ENCODE results near the gene TECPR2. TPM values are rescaled to one million over a fixed set of nuclear protein-coding genes. Genes with fewer than 3 reads are reported as not detected.
"Not testable (repeated sequence)": the region's sequence is repeated elsewhere in the genome, so short reads cannot be mapped to it uniquely, and the experiment has no call there.

Gene TECPR2
- total RNA-seq, 2 donors from 2014 or later, result 4.6 to 4.9 TPM

GRCh38 chr14:102524451-102525218, 161.9 kb downstream of the TECPR2 start:
- peak; percentile 96 for ATAC-seq (replicated peaks)
- peak overlapping the region; percentile 82 for H3K4me3 Mint-ChIP-seq
- H3K9me3 Mint-ChIP-seq, result no peaks in the 10 kb centered on the region
- peak overlapping the region; percentile 87 for H3K27ac Mint-ChIP-seq
- no peaks in the 10 kb centered on the region for H3K27me3 Mint-ChIP-seq
- peaks cover 17% of the 10 kb centered on the region for H3K4me1 Mint-ChIP-seq
- H3K36me3 Mint-ChIP-seq (ENCODE audit: low read depth), result no peaks in the 10 kb centered on the region

GRCh38 chr14:102525219-102525928, 162.6 kb downstream of the TECPR2 start:
- Mint-ChIP-seq H3K27ac (peak overlapping the region; percentile 87), H3K4me1 (peaks cover 17% of the 10 kb centered on the region), H3K36me3 (ENCODE audit: low read depth) (no peaks in the 10 kb centered on the region), H3K4me3 (peak overlapping the region; percentile 82), H3K27me3 (no peaks in the 10 kb centered on the region), H3K9me3 (no peaks in the 10 kb centered on the region)
- ATAC-seq (replicated peaks), result peak; percentile 20

DNA sequence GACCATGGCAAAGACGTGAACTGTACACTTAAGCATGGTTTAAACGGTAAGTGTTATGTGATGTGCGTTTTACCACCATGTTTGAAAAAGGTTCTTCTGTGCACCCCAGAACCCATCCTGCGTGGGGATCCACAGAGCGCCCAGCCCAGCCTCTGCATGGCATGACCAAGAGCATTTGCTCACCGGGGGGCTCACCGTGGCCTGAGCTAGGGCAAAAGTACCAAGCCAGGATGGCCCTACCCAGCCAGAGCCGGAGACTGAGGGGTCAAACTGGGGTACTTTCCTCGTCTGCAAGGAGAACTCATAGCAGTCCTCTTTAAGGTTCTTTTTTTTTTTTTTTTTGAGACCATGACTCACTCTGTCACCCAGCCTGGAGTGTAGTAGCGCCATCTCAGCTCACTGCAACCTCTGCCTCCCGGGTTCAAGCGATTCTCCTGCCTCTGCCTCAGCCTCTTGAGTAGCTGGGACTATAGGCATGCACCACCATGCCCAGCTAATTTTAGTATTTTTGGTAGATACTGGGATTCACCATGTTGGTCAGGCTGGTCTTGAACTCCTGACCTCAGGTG, 163.3 kb downstream of the TECPR2 start:
- no peaks in the 10 kb centered on the region for H3K9me3 Mint-ChIP-seq
- H3K27me3 Mint-ChIP-seq, result no peaks in the 10 kb centered on the region
- H3K4me1 Mint-ChIP-seq, result peaks cover 19% of the 10 kb centered on the region
- no peaks in the 10 kb centered on the region for H3K36me3 Mint-ChIP-seq (ENCODE audit: low read depth)
- peak overlapping the region; percentile 82 for H3K4me3 Mint-ChIP-seq
- peak overlapping the region; percentile 87 for H3K27ac Mint-ChIP-seq
- no peak for ATAC-seq (replicated peaks)

GRCh38 chr14:102528431-102529170, 165.9 kb downstream of the TECPR2 start:
- H3K4me1 Mint-ChIP-seq, result peaks cover 16% of the 10 kb centered on the region
- no peak overlapping the region for H3K27ac Mint-ChIP-seq
- H3K4me3 Mint-ChIP-seq, result no peak overlapping the region
- H3K9me3 Mint-ChIP-seq, result no peaks in the 10 kb centered on the region
- ATAC-seq (replicated peaks), result no peak
- no peaks in the 10 kb centered on the region for H3K27me3 Mint-ChIP-seq
- no peaks in the 10 kb centered on the region for H3K36me3 Mint-ChIP-seq (ENCODE audit: low read depth)

DNA sequence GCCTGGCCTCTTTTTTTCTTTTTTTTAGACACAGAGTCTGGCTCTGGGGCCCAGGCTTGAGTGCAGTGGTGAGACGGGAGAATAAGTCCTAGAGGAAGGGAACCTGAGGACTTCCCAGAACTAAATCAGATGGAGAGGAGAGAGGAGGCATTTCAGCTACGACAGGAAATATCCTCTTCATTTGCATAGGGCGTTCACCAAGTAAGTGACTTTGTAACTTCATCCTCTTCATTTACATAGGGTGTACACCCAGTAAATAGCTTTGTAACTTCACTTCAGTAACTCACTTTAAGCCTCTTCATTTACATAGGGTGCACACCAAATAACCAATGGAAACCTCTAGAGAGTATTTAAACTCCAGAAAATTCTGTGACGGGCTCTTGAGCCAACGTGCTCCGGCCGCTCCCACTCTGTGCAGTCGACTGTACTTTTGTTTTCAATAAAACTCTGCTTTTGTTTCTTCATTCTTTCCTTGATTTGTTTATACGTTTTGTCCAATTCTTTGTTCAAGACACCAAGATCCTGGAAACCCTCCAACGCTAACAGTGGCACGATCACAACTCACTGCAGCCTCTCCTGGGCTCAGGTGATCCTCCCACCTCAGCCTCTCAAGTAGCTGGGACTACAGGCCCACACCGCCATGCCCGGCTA, 168.2 kb downstream of the TECPR2 start:
- H3K4me3 Mint-ChIP-seq, result no peak overlapping the region
- H3K36me3 Mint-ChIP-seq (ENCODE audit: low read depth), result no peaks in the 10 kb centered on the region
- H3K9me3 Mint-ChIP-seq, result no peaks in the 10 kb centered on the region
- peaks cover 5% of the 10 kb centered on the region for H3K4me1 Mint-ChIP-seq
- no peak for ATAC-seq (replicated peaks)
- H3K27me3 Mint-ChIP-seq, result no peaks in the 10 kb centered on the region
- H3K27ac Mint-ChIP-seq, result peak overlapping the region; percentile 41

GRCh38 chr14:102532204-102532658, 169.5 kb downstream of the TECPR2 start:
- Mint-ChIP-seq H3K4me1 (peaks cover 4% of the 10 kb centered on the region), H3K27ac (no peak overlapping the region), H3K9me3 (no peaks in the 10 kb centered on the region), H3K4me3 (no peak overlapping the region), H3K36me3 (ENCODE audit: low read depth) (no peaks in the 10 kb centered on the region), H3K27me3 (no peaks in the 10 kb centered on the region)
- no peak for ATAC-seq (replicated peaks)

DNA sequence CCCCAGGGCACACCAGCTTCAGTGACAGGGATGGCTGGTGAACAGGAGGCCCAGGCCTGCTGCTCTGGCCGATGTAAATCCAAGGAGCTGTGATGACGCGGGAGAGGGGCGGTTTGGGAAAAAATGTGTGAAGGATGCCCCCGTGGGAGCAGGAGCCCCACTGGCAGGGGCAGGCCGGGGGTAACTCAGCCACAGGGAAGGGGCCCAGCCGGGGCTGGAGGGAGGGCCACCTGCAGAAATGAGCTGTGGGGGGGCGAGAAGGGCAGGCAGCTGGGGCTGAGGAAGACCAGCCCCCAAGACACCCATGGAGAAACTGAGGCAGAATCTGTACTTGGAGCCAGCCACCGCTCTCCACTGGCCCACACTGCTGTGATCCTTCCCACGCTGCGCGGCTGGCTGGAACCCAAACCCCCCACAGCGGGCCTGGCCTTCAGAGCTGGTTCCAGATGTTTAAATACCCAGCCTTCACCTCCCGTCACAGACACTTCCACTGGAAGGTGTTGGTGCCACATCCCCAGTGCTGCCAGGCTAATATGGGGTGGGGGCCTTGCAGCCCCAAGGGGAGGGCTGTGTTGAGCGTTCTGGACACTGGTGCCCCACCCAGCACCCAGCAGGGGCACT, 175.3 kb downstream of the TECPR2 start:
- H3K27ac Mint-ChIP-seq, result no peak overlapping the region

DNA sequence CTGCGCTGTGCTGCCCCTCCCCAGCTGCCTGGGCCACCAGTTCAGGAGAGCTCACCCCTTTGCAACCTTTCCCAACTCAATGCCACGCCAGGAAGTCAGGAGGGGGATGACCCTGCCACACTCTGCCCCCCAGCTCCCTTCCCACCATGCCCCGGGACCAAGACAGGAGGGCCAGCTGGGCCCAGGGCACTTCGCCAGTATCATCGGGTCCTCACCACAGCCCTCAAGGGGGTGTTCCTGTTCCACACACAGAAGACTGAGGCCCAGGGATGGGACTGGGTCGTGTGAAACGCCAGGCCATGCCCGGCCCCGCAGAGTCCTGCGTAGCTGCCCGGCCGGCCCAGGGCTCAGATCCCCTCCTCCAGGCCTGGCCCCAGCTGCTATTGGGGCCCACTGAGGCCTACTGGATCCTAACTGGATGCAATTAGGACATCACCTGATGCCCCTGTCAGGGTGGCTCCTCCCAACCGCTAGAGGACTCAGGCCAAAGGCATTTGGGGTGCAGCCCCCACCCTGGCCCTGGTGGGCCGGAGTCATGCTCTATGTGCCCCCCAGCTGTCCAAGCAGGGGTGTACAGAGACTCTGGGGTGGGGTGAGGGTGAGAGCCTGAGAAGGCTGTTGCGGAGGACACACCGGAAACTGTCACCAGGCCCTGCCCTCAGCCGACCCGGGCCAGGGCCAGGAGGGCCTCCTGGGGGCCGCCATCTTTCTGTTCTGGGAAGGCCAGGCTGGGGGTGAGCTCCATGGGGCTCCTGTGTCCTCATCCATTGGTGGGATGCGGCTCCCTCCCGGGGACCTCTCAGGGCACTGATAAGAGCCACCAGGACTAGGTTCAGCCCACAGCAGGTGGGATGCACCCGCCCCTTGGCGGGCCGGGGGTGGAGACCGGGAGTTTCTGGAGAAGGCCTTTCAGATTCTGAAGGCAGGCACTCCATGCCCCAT, 176.1 kb downstream of the TECPR2 start:
- Mint-ChIP-seq H3K4me3 (no peak overlapping the region), H3K9me3 (no peaks in the 10 kb centered on the region), H3K36me3 (ENCODE audit: low read depth) (no peaks in the 10 kb centered on the region), H3K27ac (no peak overlapping the region), H3K27me3 (peaks cover 3% of the 10 kb centered on the region), H3K4me1 (no peaks in the 10 kb centered on the region)
- ATAC-seq (replicated peaks), result no peak

More for the DNA sequence above, 175.3 kb downstream of the TECPR2 start:
- no peaks in the 10 kb centered on the region for H3K36me3 Mint-ChIP-seq (ENCODE audit: low read depth)
- peaks cover 3% of the 10 kb centered on the region for H3K27me3 Mint-ChIP-seq
- H3K4me1 Mint-ChIP-seq, result no peaks in the 10 kb centered on the region
- H3K9me3 Mint-ChIP-seq, result no peaks in the 10 kb centered on the region
- ATAC-seq (replicated peaks), result no peak
- no peak overlapping the region for H3K4me3 Mint-ChIP-seq

DNA sequence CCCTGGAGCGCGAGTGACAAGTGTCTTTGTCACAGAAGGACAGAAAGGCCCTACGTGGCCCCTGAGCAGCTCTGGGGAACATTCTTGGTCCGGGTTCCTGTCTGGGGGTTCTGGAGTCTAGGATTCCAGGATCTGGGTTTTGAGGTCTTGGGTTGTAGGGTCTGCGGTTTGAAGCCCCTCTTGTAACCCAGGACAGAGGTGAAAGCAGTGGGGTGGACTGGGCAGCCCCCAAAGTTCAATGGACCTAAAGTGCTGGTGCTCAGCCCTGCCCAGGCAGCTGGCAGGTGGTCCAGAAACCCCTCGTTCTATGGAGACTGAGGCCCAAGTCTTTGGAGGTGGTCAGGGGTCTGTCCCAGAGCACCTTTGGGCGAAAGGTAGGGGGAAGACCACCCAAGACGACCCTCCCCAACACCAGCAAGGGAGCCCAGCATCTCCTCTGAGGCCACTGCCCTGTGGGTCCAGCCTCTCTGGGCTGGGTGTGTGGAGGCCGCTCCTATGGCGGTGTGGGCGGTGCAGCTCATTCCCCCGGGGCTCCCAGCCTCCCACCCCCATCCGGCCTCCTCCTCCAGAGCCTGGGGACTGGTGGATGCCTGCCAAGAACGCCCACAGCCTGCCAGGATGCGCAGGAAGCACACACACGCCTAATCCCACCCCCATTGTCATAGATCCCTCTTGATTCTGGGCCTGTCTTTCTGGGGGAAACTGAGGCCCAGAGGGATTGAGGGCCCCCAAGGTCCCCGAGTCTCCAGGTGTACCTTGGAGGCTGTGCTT, 177.0 kb downstream of the TECPR2 start:
- Mint-ChIP-seq H3K27ac (no peak overlapping the region), H3K9me3 (no peaks in the 10 kb centered on the region), H3K27me3 (peaks cover 7% of the 10 kb centered on the region), H3K36me3 (ENCODE audit: low read depth) (no peaks in the 10 kb centered on the region), H3K4me1 (no peaks in the 10 kb centered on the region), H3K4me3 (no peak overlapping the region)
- no peak for ATAC-seq (replicated peaks)

GRCh38 chr14:102540315-102541028, 177.7 kb downstream of the TECPR2 start:
- Mint-ChIP-seq H3K4me3 (no peak overlapping the region), H3K9me3 (no peaks in the 10 kb centered on the region), H3K27ac (no peak overlapping the region), H3K36me3 (ENCODE audit: low read depth) (no peaks in the 10 kb centered on the region), H3K4me1 (no peaks in the 10 kb centered on the region), H3K27me3 (peaks cover 12% of the 10 kb centered on the region)
- ATAC-seq (replicated peaks), result no peak

GRCh38 chr14:102541029-102541491, 178.3 kb downstream of the TECPR2 start:
- not testable (repeated sequence) for H3K36me3 Mint-ChIP-seq (ENCODE audit: low read depth); H3K4me1 Mint-ChIP-seq; H3K4me3 Mint-ChIP-seq

GRCh38 chr14:102541771-102542170, 179.0 kb downstream of the TECPR2 start:
- Mint-ChIP-seq H3K4me3 (no peak overlapping the region), H3K27ac (no peak overlapping the region), H3K27me3 (peaks cover 17% of the 10 kb centered on the region), H3K9me3 (no peaks in the 10 kb centered on the region), H3K36me3 (ENCODE audit: low read depth) (no peaks in the 10 kb centered on the region), H3K4me1 (no peaks in the 10 kb centered on the region)
- ATAC-seq (replicated peaks), result no peak

More at GRCh38 chr14:102541029-102541491, 178.3 kb downstream of the TECPR2 start:
- H3K27ac Mint-ChIP-seq; ATAC-seq (replicated peaks); H3K9me3 Mint-ChIP-seq: not testable (repeated sequence)
- peaks cover 17% of the 10 kb centered on the region for H3K27me3 Mint-ChIP-seq
